Osteoblast (primary cell): ENCODE results near the gene ZFYVE16. TPM values are rescaled to one million over a fixed set of nuclear protein-coding genes. Genes with fewer than 3 reads are reported as not detected.
A peak's percentile ranks its signal among the peaks of the same experiment; 100 is the strongest.
"Not testable (repeated sequence)": the region's sequence is repeated elsewhere in the genome, so short reads cannot be mapped to it uniquely, and the experiment has no call there.

ENCODE experiments used
- DNase-seq: peaks from one replicate; pipeline ENCODE4 v3.0.0; 2011; ENCODE audit warnings: low spot score, mixed read lengths; ENCODE audit not compliant: insufficient read length; ENCODE audit errors: missing footprints
- H2AFZ ChIP-seq: 2 replicates; pipeline ENCODE4 v1.6.0; 2011; ENCODE audit warnings: mild to moderate bottlenecking, low read length
- H3K27ac ChIP-seq: 2 replicates; pipeline ENCODE4 v1.5.1; 2011; ENCODE audit warnings: mild to moderate bottlenecking, low read depth, low read length, moderate library complexity
- H3K27me3 ChIP-seq: 2 replicates; pipeline ENCODE4 v1.6.0; 2012; ENCODE audit warnings: mild to moderate bottlenecking, control low read depth, inconsistent platforms, low read length, moderate library complexity; ENCODE audit not compliant: insufficient read depth
- H3K36me3 ChIP-seq: 2 replicates; pipeline ENCODE4 v1.5.1; 2011; ENCODE audit warnings: mild to moderate bottlenecking, low read length, control low read depth, moderate library complexity; ENCODE audit not compliant: insufficient read depth
- H3K4me1 ChIP-seq: 2 replicates; pipeline ENCODE4 v1.5.1; 2011; ENCODE audit warnings: mild to moderate bottlenecking, low read length, control low read depth, moderate library complexity; ENCODE audit not compliant: insufficient read depth
- H3K4me2 ChIP-seq: 2 replicates; pipeline ENCODE4 v1.6.0; 2011; ENCODE audit warnings: mild to moderate bottlenecking, low read length; ENCODE audit not compliant: insufficient read depth
- H3K4me3 ChIP-seq: fragments of 200-600 bp; sonication (generic); 3 replicates; pipeline ENCODE4 v1.5.1; 2012; ENCODE audit warnings: mild to moderate bottlenecking, low read length, inconsistent platforms; ENCODE audit not compliant: insufficient read depth
- H3K79me2 ChIP-seq: 2 replicates; pipeline ENCODE4 v1.6.0; 2012; ENCODE audit warnings: mild to moderate bottlenecking, low read length, control low read depth, inconsistent platforms; ENCODE audit not compliant: insufficient read depth
- H3K9me3 ChIP-seq: 2 replicates; pipeline ENCODE4 v1.5.1; 2011; ENCODE audit warnings: low read depth, low read length, control low read depth
- H4K20me1 ChIP-seq: 2 replicates; pipeline ENCODE4 v1.6.0; 2012; ENCODE audit warnings: mild to moderate bottlenecking, low read length, control low read depth; ENCODE audit not compliant: insufficient read depth
- total RNA-seq: library from RNA; depleted of rRNA; stranded (reverse); fragments of >200 nt; gene quantifications from 2 replicates; pipeline ENCODE4 v1.2.3, GENCODE V29; 2012
- TF ChIP-seq, protein P1 (sequence below): IDR thresholded peaks from 2 replicates; pipeline ENCODE4 v1.5.1; 2011; ENCODE audit warnings: mild to moderate bottlenecking, low read depth, low read length, moderate library complexity; ENCODE audit errors: extremely low read depth

The ZFYVE16 gene
- total RNA-seq, 1 donor = 32.6 TPM

GRCh38 chr5:80491296-80491695 lies 83.4 kb downstream of the ZFYVE16 start:
- H3K27ac ChIP-seq = no peak overlapping the region
- H3K4me2 ChIP-seq = no peak overlapping the region
- TF ChIP-seq, protein P1, sequence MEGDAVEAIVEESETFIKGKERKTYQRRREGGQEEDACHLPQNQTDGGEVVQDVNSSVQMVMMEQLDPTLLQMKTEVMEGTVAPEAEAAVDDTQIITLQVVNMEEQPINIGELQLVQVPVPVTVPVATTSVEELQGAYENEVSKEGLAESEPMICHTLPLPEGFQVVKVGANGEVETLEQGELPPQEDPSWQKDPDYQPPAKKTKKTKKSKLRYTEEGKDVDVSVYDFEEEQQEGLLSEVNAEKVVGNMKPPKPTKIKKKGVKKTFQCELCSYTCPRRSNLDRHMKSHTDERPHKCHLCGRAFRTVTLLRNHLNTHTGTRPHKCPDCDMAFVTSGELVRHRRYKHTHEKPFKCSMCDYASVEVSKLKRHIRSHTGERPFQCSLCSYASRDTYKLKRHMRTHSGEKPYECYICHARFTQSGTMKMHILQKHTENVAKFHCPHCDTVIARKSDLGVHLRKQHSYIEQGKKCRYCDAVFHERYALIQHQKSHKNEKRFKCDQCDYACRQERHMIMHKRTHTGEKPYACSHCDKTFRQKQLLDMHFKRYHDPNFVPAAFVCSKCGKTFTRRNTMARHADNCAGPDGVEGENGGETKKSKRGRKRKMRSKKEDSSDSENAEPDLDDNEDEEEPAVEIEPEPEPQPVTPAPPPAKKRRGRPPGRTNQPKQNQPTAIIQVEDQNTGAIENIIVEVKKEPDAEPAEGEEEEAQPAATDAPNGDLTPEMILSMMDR = no peak

GRCh38 chr5:80492741-80493140 lies 84.9 kb downstream of the ZFYVE16 start:
- TF ChIP-seq, protein P1 = no peak
- no peaks in the 10 kb centered on the region for H3K27me3 ChIP-seq
- H4K20me1 ChIP-seq = no peaks in the 10 kb centered on the region
- no peaks in the 10 kb centered on the region for H3K36me3 ChIP-seq
- H2AFZ ChIP-seq = no peak overlapping the region
- no peaks in the 10 kb centered on the region for H3K9me3 ChIP-seq
- DNase-seq = no peak
- no peak overlapping the region for H3K27ac ChIP-seq
- no peak overlapping the region for H3K4me2 ChIP-seq
- no peak overlapping the region for H3K4me3 ChIP-seq
- H3K4me1 ChIP-seq = no peaks in the 10 kb centered on the region
- peaks cover 4% of the 10 kb centered on the region for H3K79me2 ChIP-seq

More at GRCh38 chr5:80491296-80491695, 83.4 kb downstream of the ZFYVE16 start:
- Histone ChIP-seq H3K36me3 (no peaks in the 10 kb centered on the region), H2AFZ (no peak overlapping the region), H3K4me3 (no peak overlapping the region), H3K9me3 (no peaks in the 10 kb centered on the region), H4K20me1 (no peaks in the 10 kb centered on the region), H3K4me1 (peaks cover 10% of the 10 kb centered on the region), H3K79me2 (peaks cover 4% of the 10 kb centered on the region), H3K27me3 (no peaks in the 10 kb centered on the region)
- DNase-seq = peak; percentile 25

- not testable (repeated sequence) for H3K27me3 ChIP-seq, H3K79me2 ChIP-seq, DNase-seq, H3K4me1 ChIP-seq, H3K4me2 ChIP-seq, H3K27ac ChIP-seq, H3K9me3 ChIP-seq, H4K20me1 ChIP-seq, H2AFZ ChIP-seq, H3K36me3 ChIP-seq, H3K4me3 ChIP-seq
Measured at GRCh38 chr5:80493443-80493842, 85.6 kb downstream of the ZFYVE16 start.

- Histone ChIP-seq H3K27ac (no peak overlapping the region), H4K20me1 (no peaks in the 10 kb centered on the region), H3K4me1 (no peaks in the 10 kb centered on the region), H3K9me3 (no peaks in the 10 kb centered on the region), H3K36me3 (no peaks in the 10 kb centered on the region), H3K79me2 (peaks cover 4% of the 10 kb centered on the region), H2AFZ (no peak overlapping the region), H3K4me2 (no peak overlapping the region), H3K4me3 (no peak overlapping the region), H3K27me3 (no peaks in the 10 kb centered on the region)
- TF ChIP-seq, protein P1 = no peak
- DNase-seq = no peak
Measured at GRCh38 chr5:80495891-80496290, 88.0 kb downstream of the ZFYVE16 start.
